K562 (cell line): ENCODE measurements around the gene HYAL1. TPM values are rescaled to one million over a fixed set of nuclear protein-coding genes. Genes with fewer than 3 reads are reported as not detected.

ENCODE experiments used
- ATAC-seq: fragments of 200-7000 bp; cut with Tn5 transposase; 3 replicates; pipeline ENCODE4 v1.9.1; 2020; ENCODE audit warnings: moderate library complexity
- BruUV-seq: library from RNA; stranded (reverse); fragments of 400-500 nt; replicated peaks from 2 replicates; lab custom pipeline; 2021; lab: Mats Ljungman, UMichigan
- CTCF ChIA-PET: fragments of 300-600 bp; formaldehyde crosslinking; extraction: SDS; loops from one replicate; lab custom pipeline; 2021; ENCODE audit warnings: low intra/inter-chr PET ratio; lab: Yijun Ruan, JAX
- POLR2A ChIA-PET: fragments of 300-600, 350-650 bp; sonication (Branson Sonifier 250); formaldehyde crosslinking; extraction: SDS; loops from one replicate; lab custom pipeline; 2021; ENCODE audit warnings: antibody characterized with exemption, inconsistent platforms; lab: Yijun Ruan, JAX
- DNase-seq, 4 experiments: peaks; one replicate each; pipeline versions ENCODE4 v3.0.0 to v3.0.0-alpha.2; 2011 to 2018; ENCODE audit warnings: low spot score in 3 of 4, mixed read lengths in 3 of 4; ENCODE audit errors: extremely low read depth in 1 of 4
- FAIRE-seq: peaks from 2 replicates; lab custom pipeline; 2011; peaks lifted over from hg19 to GRCh38; lab: Jason Lieb, UNC
- H2AFZ ChIP-seq: 2 replicates; pipeline ENCODE4 v1.6.0; 2011; ENCODE audit warnings: low read depth, low read length, control low read depth, inconsistent platforms
- H3K27ac ChIP-seq: fragments of 200-600 bp; 3 replicates; pipeline ENCODE4 v1.8.0; 2011; ENCODE audit warnings: low read depth, mild to moderate bottlenecking, control low read depth, inconsistent platforms, low read length, moderate library complexity, mixed read lengths; ENCODE audit errors: extremely low read depth
- H3K27me3 ChIP-seq, 2 experiments: fragments of 300-600 bp in 1 of 2; 2 replicates in 1 of 2; 3 replicates in 1 of 2; pipeline versions ENCODE4 v1.6.0 to v1.8.0; 2011; ENCODE audit warnings: inconsistent platforms in 2 of 2, low read length in 2 of 2, mild to moderate bottlenecking in 1 of 2, mixed read lengths in 1 of 2, moderate library complexity in 1 of 2; ENCODE audit not compliant: control insufficient read depth in 2 of 2, insufficient read depth in 2 of 2
- H3K36me3 ChIP-seq: fragments of 300-600 bp; 3 replicates; pipeline ENCODE4 v1.8.0; 2011; ENCODE audit warnings: mild to moderate bottlenecking, low read length, inconsistent platforms; ENCODE audit not compliant: control insufficient read depth, insufficient read depth
- H3K4me1 ChIP-seq, 2 experiments: fragments of 200-600 bp in 1 of 2; replicated peaks in 1 of 2; 2 replicates in 1 of 2; 3 replicates in 1 of 2; pipeline versions ENCODE4 v1.5.1 to v1.8.0; 2011; ENCODE audit warnings: inconsistent platforms in 2 of 2, low read length in 2 of 2, mild to moderate bottlenecking in 1 of 2, mixed read lengths in 1 of 2, moderate library complexity in 1 of 2; ENCODE audit not compliant: control insufficient read depth in 2 of 2, insufficient read depth in 2 of 2
- H3K4me2 ChIP-seq: 2 replicates; pipeline ENCODE4 v1.6.1; 2011; ENCODE audit warnings: low read length, control low read depth, inconsistent platforms, mixed read lengths; ENCODE audit not compliant: insufficient read depth
- H3K4me3 ChIP-seq: fragments of 200-600 bp; sonication (generic), shearing (Covaris generic); 2 replicates; pipeline ENCODE4 v1.5.1; 2016; ENCODE audit warnings: control low read depth, inconsistent platforms
- H3K79me2 ChIP-seq: fragments of 200-600 bp; 3 replicates; pipeline ENCODE4 v1.8.0; 2011; ENCODE audit warnings: low read length, inconsistent platforms; ENCODE audit not compliant: control insufficient read depth, insufficient read depth
- H3K9ac ChIP-seq, 2 experiments: 2 replicates each; pipeline versions ENCODE4 v1.6.0 to v1.6.1; 2011; ENCODE audit warnings: low read depth in 2 of 2, low read length in 2 of 2, control low read depth in 1 of 2, inconsistent platforms in 1 of 2, mild to moderate bottlenecking in 1 of 2, mixed read lengths in 1 of 2; ENCODE audit not compliant: insufficient read depth in 1 of 2
- H3K9me1 ChIP-seq: one replicate; pipeline ENCODE4 v1.6.0; 2011; ENCODE audit warnings: inconsistent platforms, mild to moderate bottlenecking, low read length, moderate library complexity; ENCODE audit not compliant: control insufficient read depth, insufficient read depth
- H3K9me3 ChIP-seq: replicated peaks from 2 replicates; pipeline ENCODE4 v1.5.1; 2011; ENCODE audit warnings: low read depth, low read length, inconsistent platforms; ENCODE audit not compliant: control insufficient read depth, insufficient read depth
- H4K20me1 ChIP-seq: replicated peaks from 2 replicates; pipeline ENCODE4 v1.6.1; 2011; ENCODE audit warnings: low read length, inconsistent platforms, mixed read lengths; ENCODE audit not compliant: control insufficient read depth, insufficient read depth
- BCOR ChIP-seq: fragments of 450-650 bp; IDR thresholded peaks from 2 replicates; pipeline ENCODE4 v1.6.1; 2016
- NFIC ChIP-seq: fragments of 450-650 bp; IDR thresholded peaks from 2 replicates; pipeline ENCODE4 v1.6.1; 2017; ENCODE audit warnings: mild to moderate bottlenecking, inconsistent platforms
- PCBP1 ChIP-seq: fragments of 200-400 bp; formaldehyde crosslinking; IDR thresholded peaks from 2 replicates; pipeline ENCODE4 v1.6.1; 2018; ENCODE audit warnings: mild to moderate bottlenecking, low read depth, low read length; ENCODE audit not compliant: poor library complexity, severe bottlenecking
- SMAD2 ChIP-seq: fragments of 150-350 bp; IDR thresholded peaks from 2 replicates; pipeline ENCODE4 v1.6.1; 2014; ENCODE audit warnings: low read depth, mild to moderate bottlenecking, low read length
- SP1 ChIP-seq: sonication (generic); formaldehyde crosslinking; IDR thresholded peaks from 2 replicates; pipeline ENCODE4 v1.8.1; 2022; ENCODE audit warnings: mild to moderate bottlenecking, missing genetic modification reagents
- ZBTB33 ChIP-seq: sonication (generic); formaldehyde crosslinking; IDR thresholded peaks from 2 replicates; pipeline ENCODE4 v1.8.1; 2023; ENCODE audit warnings: mild to moderate bottlenecking, missing genetic modification reagents
- ZNF512 ChIP-seq: IDR thresholded peaks from 2 replicates; pipeline ENCODE4 v1.6.1; 2016; ENCODE audit warnings: missing genetic modification characterization, missing compliant biosample characterization
- WGBS: fragments of 100-300 bp; shearing (Covaris generic); methylation state at CpG from one replicate; pipeline ENCODE4 v1.1.6; 2016; ENCODE audit warnings: low coverage, mixed read lengths; ENCODE audit not compliant: insufficient coverage; ENCODE audit errors: missing lambda C conversion rate; 5-methylcytosine and 5-hydroxymethylcytosine counted together
- in situ Hi-C: fragments of 300-500 bp; cut with MboI; formaldehyde crosslinking; loops from 4 replicates; pipeline ENCODE4 v1.15.0; 2018; ENCODE audit warnings: inconsistent platforms, mixed read lengths
- intact Hi-C: fragments of 100-400 bp; cut with micrococcal nuclease; formaldehyde crosslinking; loops from 2 replicates; pipeline ENCODE4 v1.14.2; 2022
- polyA plus RNA-seq, 8 experiments: library from polyadenylated mRNA; depleted of rRNA in 4 of 8; stranded (reverse) in 5 of 8; unstranded in 3 of 8; fragments of >200 nt; fragmentation: Nextera tagmentation in 2 of 8; fragmentation: Illumina TruSeq in 1 of 8; extraction: Ambion mirVana in 2 of 8; extraction: Trizol in 1 of 8; gene quantifications; 2 replicates each; pipeline versions ENCODE4 v1.2.1 to v1.2.3, GENCODE V29; 2011 to 2014; ENCODE audit warnings: inconsistent platforms in 1 of 8, missing spikeins in 1 of 8
- total RNA-seq, 7 experiments: library from RNA; depleted of rRNA in 6 of 7; stranded (reverse); fragments of >200 nt in 6 of 7; fragmentation: Illumina TruSeq in 2 of 7; extraction: Trizol in 2 of 7; gene quantifications; 2 replicates each; pipeline versions ENCODE4 v1.2.1 to v1.2.3, GENCODE V29; 2011 to 2021; ENCODE audit warnings: low replicate concordance in 1 of 7

HYAL1 gene
- total and polyA plus RNA-seq, 9 of the 15 experiments (the other 6 are each of a cell fraction or from before 2014, with no cell fraction given): 1.4 to 8.5 (median 4.7) TPM

GRCh38 chr3:50322115-50322385 is 18.7 kb upstream of the HYAL1 start:
- Histone ChIP-seq H3K4me1 (peaks cover 30 to 70% of the 10 kb centered on the region in 2 experiments), H3K4me2 (peak overlapping the region; percentile 90), H3K27me3 (no peaks in the 10 kb centered on the region), H3K9ac (peak overlapping the region; percentile 98; a peak in 3 of 4 replicates), H3K9me1 (no peaks in the 10 kb centered on the region), H3K79me2 (peaks cover 27% of the 10 kb centered on the region), H3K27ac (peak overlapping the region; percentile 100), H3K4me3 (peak overlapping the region; percentile 81), H4K20me1 (no peaks in the 10 kb centered on the region), H2AFZ (peak overlapping the region; percentile 99), H3K9me3 (no peaks in the 10 kb centered on the region), H3K36me3 (peaks cover 46% of the 10 kb centered on the region; the same call in 2 of the 3 replicates)
- FAIRE-seq: no peak
- ChIA-PET POLR2A (interaction anchor here (1.0 kb wide), 1 partner anchor 19 kb away, joined by 4 read pairs; the partner anchor contains the start of gene HYAL1), CTCF (no interaction called here)
- DNase-seq: no peak
- in situ Hi-C loops: no loop called here
- no TSS peak for BruUV-seq
- WGBS: 44% methylated on average over 9 of the region's 14 CpGs
- intact Hi-C loops: no loop called here
- no peak for ATAC-seq
- TF ChIP-seq BCOR (no peak), NFIC (peak; percentile 4; the same call in 1 of the 2 replicates), ZBTB33 (0 out of 2 replicates have a peak, but pooled peaks have one; percentile 26), SMAD2 (no peak), SP1 (CRISPR knock-in tag) (no peak), ZNF512 (tag) (no peak), PCBP1 (peak; percentile 24)
